Nephron progenitor cell (in vitro differentiated cells): ENCODE data around the gene RAD51B.

ENCODE experiments used
- DNase-seq: peaks from one replicate; pipeline ENCODE4 v3.0.0; 2021
- H3K27ac Mint-ChIP-seq: 2 replicates; pipeline ENCODE4 v1.8.0; 2021; ENCODE audit warnings: mild to moderate bottlenecking, moderate library complexity, mixed read lengths
- H3K27me3 Mint-ChIP-seq: 2 replicates; pipeline ENCODE4 v1.8.0; 2021; ENCODE audit warnings: mild to moderate bottlenecking, low read depth, mixed read lengths; ENCODE audit not compliant: poor library complexity
- H3K36me3 Mint-ChIP-seq: 2 replicates; pipeline ENCODE4 v1.8.0; 2021; ENCODE audit warnings: low read depth, mixed read lengths
- H3K4me1 Mint-ChIP-seq: 2 replicates; pipeline ENCODE4 v1.8.0; 2021; ENCODE audit warnings: mixed read lengths
- H3K4me3 Mint-ChIP-seq: 2 replicates; pipeline ENCODE4 v1.8.0; 2021; ENCODE audit warnings: mild to moderate bottlenecking, moderate library complexity, mixed read lengths
- H3K9me3 Mint-ChIP-seq: 2 replicates; pipeline ENCODE4 v1.8.0; 2021; ENCODE audit warnings: mild to moderate bottlenecking, moderate library complexity, mixed read lengths
- CTCF ChIP-seq: fragments of 200-600 bp; sonication (generic); IDR thresholded peaks from 2 replicates; pipeline ENCODE4 v1.5.0; 2021; ENCODE audit warnings: antibody characterized with exemption

The RAD51B gene

DNA sequence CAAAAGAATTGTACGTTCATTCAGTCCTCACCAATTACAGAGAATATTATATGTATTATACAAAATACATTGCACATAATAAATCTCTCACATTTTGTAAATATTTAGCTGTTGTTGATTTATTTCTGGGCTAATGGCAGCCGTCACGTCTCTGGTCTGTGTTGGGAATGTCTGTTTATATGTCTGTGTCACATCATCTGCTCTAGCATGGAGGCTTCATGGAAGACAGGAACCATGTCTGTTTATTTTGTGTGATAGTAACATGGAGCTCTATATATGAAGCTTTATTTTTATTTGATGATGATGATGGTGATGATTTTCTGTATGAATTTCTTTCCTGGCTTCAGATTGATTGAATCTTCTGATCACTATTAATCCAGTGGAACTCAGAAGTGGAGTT, 138.4 kb downstream of the RAD51B start:
- no peak for TF ChIP-seq CTCF
- Mint-ChIP-seq H3K9me3 (no peaks in the 10 kb centered on the region), H3K4me3 (no peak overlapping the region), H3K27me3 (no peaks in the 10 kb centered on the region), H3K27ac (no peak overlapping the region), H3K4me1 (peaks cover 5% of the 10 kb centered on the region), H3K36me3 (no peaks in the 10 kb centered on the region)
- no peak for DNase-seq

DNA sequence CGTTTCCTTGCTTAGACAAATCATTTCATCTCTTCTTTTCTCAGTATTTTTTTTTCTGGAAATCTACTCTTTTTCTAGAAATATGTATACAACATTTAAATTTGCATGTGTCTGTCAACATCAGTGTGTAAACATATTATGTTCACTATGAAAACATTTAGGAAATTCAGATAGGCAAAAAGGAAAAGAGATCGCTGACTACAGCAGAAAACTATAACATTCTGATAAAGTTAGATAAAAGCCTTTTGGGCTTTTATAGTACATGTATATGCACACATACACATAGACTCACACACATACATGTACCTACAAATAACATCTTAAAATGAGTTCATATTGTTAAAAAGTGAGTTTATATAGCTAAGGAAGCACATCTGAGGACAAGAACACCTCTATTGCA, 142.1 kb downstream of the RAD51B start:
- no peak for TF ChIP-seq CTCF
- DNase-seq = no peak
- Mint-ChIP-seq H3K4me3 (no peak overlapping the region), H3K9me3 (peaks cover 3% of the 10 kb centered on the region), H3K4me1 (peaks cover 10% of the 10 kb centered on the region), H3K27ac (no peak overlapping the region), H3K27me3 (no peaks in the 10 kb centered on the region), H3K36me3 (peaks cover 11% of the 10 kb centered on the region)

- Mint-ChIP-seq H3K4me1 (peaks cover 10% of the 10 kb centered on the region), H3K36me3 (peaks cover 16% of the 10 kb centered on the region), H3K27me3 (no peaks in the 10 kb centered on the region), H3K4me3 (no peak overlapping the region), H3K9me3 (peaks cover 9% of the 10 kb centered on the region), H3K27ac (no peak overlapping the region)
- DNase-seq = no peak
- no peak for TF ChIP-seq CTCF
Measured at GRCh38 chr14:67962215-67962644, 142.7 kb downstream of the RAD51B start.

DNA sequence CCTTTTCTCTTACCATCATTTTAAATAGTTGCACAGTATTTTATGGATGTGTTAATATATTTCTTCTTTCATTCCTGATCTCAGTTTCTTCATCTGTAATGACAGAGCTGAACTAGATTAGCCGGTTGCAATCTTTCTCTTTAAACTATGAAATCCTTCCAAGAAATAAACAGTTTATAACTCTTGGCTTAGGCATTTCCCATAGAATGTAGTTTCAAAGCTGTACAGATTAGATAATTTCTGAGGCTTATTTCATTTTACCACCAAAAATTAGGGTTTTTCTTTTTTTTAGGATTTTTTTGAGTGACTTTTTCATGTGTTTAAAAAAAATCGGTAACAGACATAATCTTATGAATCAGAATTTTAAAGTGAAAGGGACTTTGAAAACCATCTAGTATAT, 144.0 kb downstream of the RAD51B start:
- no peak overlapping the region for H3K4me3 Mint-ChIP-seq
- H3K27ac Mint-ChIP-seq = no peak overlapping the region
- H3K9me3 Mint-ChIP-seq = peaks cover 22% of the 10 kb centered on the region
- no peak for TF ChIP-seq CTCF
- no peak for DNase-seq
- peaks cover 29% of the 10 kb centered on the region for H3K36me3 Mint-ChIP-seq
- peaks cover 10% of the 10 kb centered on the region for H3K4me1 Mint-ChIP-seq
- H3K27me3 Mint-ChIP-seq = no peaks in the 10 kb centered on the region

GRCh38 chr14:67963960-67964812, 144.6 kb downstream of the RAD51B start:
- H3K36me3 Mint-ChIP-seq = peaks cover 36% of the 10 kb centered on the region
- peaks cover 28% of the 10 kb centered on the region for H3K9me3 Mint-ChIP-seq
- TF ChIP-seq CTCF = no peak
- peaks cover 10% of the 10 kb centered on the region for H3K4me1 Mint-ChIP-seq
- H3K27ac Mint-ChIP-seq = no peak overlapping the region
- H3K27me3 Mint-ChIP-seq = no peaks in the 10 kb centered on the region
- H3K4me3 Mint-ChIP-seq = no peak overlapping the region
- no peak for DNase-seq

GRCh38 chr14:67965696-67966095, 146.1 kb downstream of the RAD51B start:
- TF ChIP-seq CTCF = no peak
- DNase-seq = no peak
- no peak overlapping the region for H3K27ac Mint-ChIP-seq

More at GRCh38 chr14:67965696-67966095, 146.1 kb downstream of the RAD51B start:
- Mint-ChIP-seq H3K27me3 (no peaks in the 10 kb centered on the region), H3K36me3 (peaks cover 39% of the 10 kb centered on the region), H3K4me3 (no peak overlapping the region), H3K4me1 (peaks cover 19% of the 10 kb centered on the region), H3K9me3 (peaks cover 35% of the 10 kb centered on the region)
